Trophoblast cell (in vitro differentiated cells and primary cell): Measurements from ENCODE around the gene PRMT1.

Source experiments
- DNase-seq, 2 donors: peaks; one replicate each; pipeline ENCODE4 v3.0.0-alpha.2; 2016
- H2AFZ ChIP-seq: 2 replicates; pipeline ENCODE4 v1.6.1; 2013; ENCODE audit warnings: low read length, moderate library complexity, mild to moderate bottlenecking; ENCODE audit not compliant: insufficient read depth, poor library complexity
- H2AK5ac ChIP-seq: 2 replicates; pipeline ENCODE4 v1.6.1; 2013; ENCODE audit warnings: mild to moderate bottlenecking, low read length
- H2BK120ac ChIP-seq: 2 replicates; pipeline ENCODE4 v1.6.1; 2013; ENCODE audit warnings: low read length, mild to moderate bottlenecking, moderate library complexity; ENCODE audit not compliant: insufficient read depth, poor library complexity
- H2BK12ac ChIP-seq: 2 replicates; pipeline ENCODE4 v1.6.1; 2013; ENCODE audit warnings: mild to moderate bottlenecking, low read length, moderate library complexity
- H2BK5ac ChIP-seq: 2 replicates; pipeline ENCODE4 v1.6.1; 2013; ENCODE audit warnings: low read length, low read depth, moderate library complexity, mild to moderate bottlenecking; ENCODE audit not compliant: poor library complexity
- H3K14ac ChIP-seq: 2 replicates; pipeline ENCODE4 v1.6.1; 2013; ENCODE audit warnings: mild to moderate bottlenecking, low read length
- H3K18ac ChIP-seq: 2 replicates; pipeline ENCODE4 v1.6.1; 2013; ENCODE audit warnings: mild to moderate bottlenecking, low read length
- H3K23ac ChIP-seq: 2 replicates; pipeline ENCODE4 v1.6.1; 2013; ENCODE audit warnings: low read length
- H3K27ac ChIP-seq: 2 replicates; pipeline ENCODE4 v1.5.1; 2013; ENCODE audit warnings: low read depth, mild to moderate bottlenecking, inconsistent platforms, low read length, moderate library complexity
- H3K27me3 ChIP-seq: 2 replicates; pipeline ENCODE4 v1.6.1; 2013; ENCODE audit warnings: inconsistent platforms, mild to moderate bottlenecking, low read length, moderate library complexity; ENCODE audit not compliant: insufficient read depth
- H3K36me3 ChIP-seq, 2 experiments: 1 replicate in 1 of 2; 2 replicates in 1 of 2; pipeline ENCODE4 v1.6.1; 2013; ENCODE audit warnings: low read length in 2 of 2, mild to moderate bottlenecking in 2 of 2, moderate library complexity in 1 of 2; ENCODE audit not compliant: insufficient read depth in 2 of 2, control insufficient read depth in 1 of 2
- H3K4ac ChIP-seq: 2 replicates; pipeline ENCODE4 v1.6.1; 2013; ENCODE audit warnings: low read depth, mild to moderate bottlenecking, low read length, moderate library complexity
- H3K4me1 ChIP-seq, 2 experiments: 1 replicate in 1 of 2; 2 replicates in 1 of 2; pipeline ENCODE4 v1.6.1; 2013; ENCODE audit warnings: low read length in 2 of 2, mild to moderate bottlenecking in 2 of 2, moderate library complexity in 1 of 2; ENCODE audit not compliant: insufficient read depth in 2 of 2, control insufficient read depth in 1 of 2
- H3K4me2 ChIP-seq: 2 replicates; pipeline ENCODE4 v1.6.1; 2013; ENCODE audit warnings: inconsistent platforms, mild to moderate bottlenecking, low read length, moderate library complexity
- H3K4me3 ChIP-seq: 2 replicates; pipeline ENCODE4 v1.5.1; 2013; ENCODE audit warnings: mild to moderate bottlenecking, low read depth, low read length, inconsistent platforms
- H3K79me1 ChIP-seq: one replicate; pipeline ENCODE4 v1.6.1; 2013; ENCODE audit warnings: low read length
- H3K79me2 ChIP-seq: 2 replicates; pipeline ENCODE4 v1.6.1; 2013; ENCODE audit warnings: low read length, mild to moderate bottlenecking; ENCODE audit not compliant: control insufficient read depth, insufficient read depth, poor library complexity
- H3K9ac ChIP-seq: 2 replicates; pipeline ENCODE4 v1.6.1; 2013; ENCODE audit warnings: mild to moderate bottlenecking, low read length
- H3K9me3 ChIP-seq: 2 replicates; pipeline ENCODE4 v1.6.1; 2013; ENCODE audit warnings: low read depth, mild to moderate bottlenecking, control low read depth, inconsistent platforms, low read length; ENCODE audit not compliant: insufficient read depth
- H4K12ac ChIP-seq: 2 replicates; pipeline ENCODE4 v1.6.1; 2013; ENCODE audit warnings: low read depth, mild to moderate bottlenecking, low read length, moderate library complexity
- H4K8ac ChIP-seq: 2 replicates; pipeline ENCODE4 v1.6.1; 2013; ENCODE audit warnings: low read depth, mild to moderate bottlenecking, low read length, moderate library complexity
- H4K91ac ChIP-seq: one replicate; pipeline ENCODE4 v1.6.1; 2013; ENCODE audit warnings: low read depth, mild to moderate bottlenecking, low read length, moderate library complexity
- WGBS: extraction: QIAGEN DNeasy Blood & Tissue Kit; methylation state at CpG from one replicate; pipeline ENCODE4 v1.1.7; 2013; ENCODE audit warnings: missing lambda C conversion rate; ENCODE audit not compliant: insufficient read length, insufficient coverage; ENCODE audit errors: extremely low coverage; 5-methylcytosine and 5-hydroxymethylcytosine counted together

The PRMT1 gene

DNA sequence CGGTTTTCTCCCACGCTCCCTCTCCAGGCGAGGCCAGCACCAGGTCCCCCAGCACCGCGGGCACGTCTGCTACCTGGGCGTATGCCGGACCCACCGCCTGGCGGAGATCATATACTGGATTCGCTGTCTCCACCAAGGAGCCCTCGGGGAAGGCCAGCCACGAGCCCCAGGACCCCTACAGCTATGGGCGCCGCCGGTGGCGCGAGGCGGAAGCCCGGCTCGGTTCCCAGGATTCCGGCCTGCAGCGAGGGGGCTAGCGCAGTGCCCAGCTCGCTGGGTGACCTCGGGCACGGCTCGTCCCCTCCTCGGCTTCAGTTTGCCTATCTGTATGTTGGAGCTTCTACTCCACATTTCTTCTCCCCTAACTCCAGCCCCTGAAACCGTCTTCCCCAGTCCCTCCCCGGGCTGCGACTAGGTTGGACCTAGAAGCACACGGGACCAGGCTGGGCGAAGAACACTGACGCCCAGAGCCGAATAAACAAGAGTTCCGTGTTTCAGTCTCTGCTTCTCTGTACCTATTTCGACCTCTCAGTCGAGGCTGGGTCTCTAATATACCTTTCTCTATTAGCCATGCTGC is 13.1 kb downstream of the PRMT1 start:
- Histone ChIP-seq H3K4ac (peak overlapping the region; percentile 12), H4K12ac (no peak overlapping the region), H3K9ac (no peak overlapping the region), H3K79me1 (peaks cover 3% of the 10 kb centered on the region), H3K9me3 (no peaks in the 10 kb centered on the region), H2BK12ac (no peak overlapping the region), H3K27me3 (no peaks in the 10 kb centered on the region), H3K14ac (no peak overlapping the region), H3K4me2 (peak overlapping the region; percentile 64), H3K23ac (no peak overlapping the region), H2AFZ (peak overlapping the region; percentile 56), H2BK5ac (no peak overlapping the region), H3K36me3 (peaks cover 33 to 34% of the 10 kb centered on the region in 2 experiments), H4K8ac (peak overlapping the region; percentile 61), H3K27ac (no peak overlapping the region), H3K18ac (no peak overlapping the region), H3K4me3 (peak overlapping the region; percentile 14), H4K91ac (no peak overlapping the region), H2AK5ac (peak overlapping the region; percentile 39), H3K4me1 (peaks cover 12 to 20% of the 10 kb centered on the region in 2 experiments), H3K79me2 (no peaks in the 10 kb centered on the region), H2BK120ac (no peak overlapping the region)
- WGBS = no CpG with 5 or more reads among the region's 39 CpGs
- no peak for DNase-seq

DNA sequence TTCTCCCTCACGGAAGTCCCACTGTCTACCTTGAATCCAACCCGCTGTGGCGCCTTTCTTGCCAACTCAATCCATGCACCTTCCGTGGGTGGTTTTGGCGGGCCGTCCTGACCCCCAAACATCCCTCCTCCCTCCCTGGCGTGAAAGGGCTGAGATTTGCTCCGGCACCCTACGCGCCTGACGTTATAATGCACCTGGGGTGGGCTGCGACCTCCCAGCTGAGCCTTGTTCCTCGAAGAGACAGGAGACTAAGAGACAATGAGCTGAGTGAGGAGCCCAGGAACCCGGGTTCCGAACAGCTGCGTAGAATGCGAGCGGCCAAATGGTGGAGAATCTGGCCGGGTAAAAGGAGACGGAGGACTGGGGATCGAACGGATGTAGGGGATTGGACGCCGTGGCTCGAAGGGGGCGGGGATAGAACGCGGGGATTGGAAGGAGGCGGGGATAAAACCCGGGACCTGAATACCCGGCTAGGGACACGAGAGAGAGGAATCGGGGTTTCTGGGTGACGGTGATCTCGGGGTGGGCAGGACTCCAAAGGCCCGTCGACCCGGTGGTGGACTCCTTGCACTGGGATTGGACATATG is 13.7 kb downstream of the PRMT1 start, which contains the start of gene CPT1C:
CPT1C (plus strand) TSS at position 461 of the 587 bp plus-strand sequence. CDS start 1,137 bp downstream, outside the sequence.
- peak within 1 kb of the TSS; percentile 58 for H2AFZ ChIP-seq
- no peak within 1 kb of the TSS for H2BK5ac ChIP-seq
- H4K12ac ChIP-seq = peak within 1 kb of the TSS; percentile 29
- no peaks in the 10 kb centered on the region for H3K27me3 ChIP-seq
- H3K18ac ChIP-seq = no peak within 1 kb of the TSS
- H3K79me2 ChIP-seq = no peaks in the 10 kb centered on the region
- no peaks in the 10 kb centered on the region for H3K9me3 ChIP-seq
- no peak within 1 kb of the TSS for H3K23ac ChIP-seq
- peak within 1 kb of the TSS; percentile 27 for H3K14ac ChIP-seq
- H3K4me1 ChIP-seq = peaks cover 12 to 20% of the 10 kb centered on the region in 2 experiments
- H3K79me1 ChIP-seq = peaks cover 3% of the 10 kb centered on the region
- peak within 1 kb of the TSS; percentile 39 for H2AK5ac ChIP-seq
- H3K4me2 ChIP-seq = peak within 1 kb of the TSS; percentile 64
- no peak within 1 kb of the TSS for H3K27ac ChIP-seq
- H3K36me3 ChIP-seq = peaks cover 28 to 29% of the 10 kb centered on the region in 2 experiments
- WGBS = no CpG with 5 or more reads among the region's 38 CpGs
- H3K4ac ChIP-seq = peak within 1 kb of the TSS; percentile 12
- H3K9ac ChIP-seq = peak within 1 kb of the TSS; percentile 18
- DNase-seq = peak in 1 of 2 donors; percentile 37
- no peak within 1 kb of the TSS for H2BK12ac ChIP-seq
- H3K4me3 ChIP-seq = peak within 1 kb of the TSS; percentile 38
- peak within 1 kb of the TSS; percentile 74 for H4K8ac ChIP-seq
- H2BK120ac ChIP-seq = no peak within 1 kb of the TSS
- H4K91ac ChIP-seq = no peak within 1 kb of the TSS

DNA sequence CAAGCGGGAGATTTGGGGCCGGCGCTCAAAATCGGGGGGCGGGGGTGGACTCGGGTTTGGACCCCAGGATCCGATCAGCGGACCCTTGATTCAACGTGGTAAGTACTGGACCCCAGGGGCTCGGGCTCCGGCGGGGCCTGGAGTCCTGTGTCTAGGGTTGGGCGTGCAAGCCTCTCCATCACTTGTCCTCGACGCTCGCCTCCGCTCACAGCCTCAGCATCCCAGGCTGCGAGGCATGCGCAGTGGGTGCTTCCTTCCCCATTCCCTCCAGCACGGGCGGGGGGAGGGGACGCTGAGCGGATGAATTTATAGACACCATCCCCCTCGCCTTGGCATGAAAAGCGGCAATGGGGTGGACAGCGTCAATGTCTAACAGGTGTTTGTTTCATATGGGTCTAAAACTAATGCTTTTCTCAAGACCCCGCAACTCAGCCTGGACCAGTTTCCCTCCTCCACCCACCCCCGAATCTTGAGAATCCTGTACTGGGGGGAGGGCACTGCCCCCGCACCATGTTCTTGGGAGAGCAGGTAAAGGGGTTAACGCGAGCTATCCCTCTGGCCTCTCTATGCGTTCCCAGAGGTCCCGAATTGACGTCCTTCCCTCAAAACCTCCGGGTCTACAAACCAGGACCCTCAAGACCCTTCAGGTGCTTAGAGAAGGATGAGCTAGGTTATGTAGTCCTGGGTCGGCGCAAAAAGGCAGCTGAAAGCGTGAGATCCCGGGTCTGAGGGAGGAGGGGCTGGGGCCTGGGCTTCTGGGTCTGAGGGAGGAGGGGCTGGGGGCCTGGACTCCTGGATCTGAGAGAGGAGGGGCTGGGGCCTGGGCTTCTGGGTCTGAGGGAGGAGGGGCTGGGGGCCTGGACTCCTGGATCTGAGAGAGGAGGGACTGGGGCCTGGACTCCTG is 14.4 kb downstream of the PRMT1 start:
- Histone ChIP-seq H2BK5ac (no peak overlapping the region), H2AK5ac (no peak overlapping the region), H3K14ac (peak overlapping the region; percentile 27), H4K8ac (peak overlapping the region; percentile 74), H3K79me2 (no peaks in the 10 kb centered on the region), H3K79me1 (peaks cover 3% of the 10 kb centered on the region), H2BK12ac (no peak overlapping the region), H4K12ac (no peak overlapping the region), H3K4ac (no peak overlapping the region), H3K4me1 (peaks cover 12 to 20% of the 10 kb centered on the region in 2 experiments), H3K4me2 (peak overlapping the region; percentile 64), H2AFZ (peak overlapping the region; percentile 58), H3K36me3 (peaks cover 20 to 21% of the 10 kb centered on the region in 2 experiments), H3K27ac (no peak overlapping the region), H2BK120ac (no peak overlapping the region), H3K4me3 (no peak overlapping the region), H3K18ac (no peak overlapping the region), H3K9me3 (no peaks in the 10 kb centered on the region), H3K9ac (no peak overlapping the region), H4K91ac (no peak overlapping the region), H3K27me3 (no peaks in the 10 kb centered on the region), H3K23ac (no peak overlapping the region)
- WGBS = no CpG with 5 or more reads among the region's 39 CpGs
- DNase-seq = peak in 1 of 2 donors; percentile 19

DNA sequence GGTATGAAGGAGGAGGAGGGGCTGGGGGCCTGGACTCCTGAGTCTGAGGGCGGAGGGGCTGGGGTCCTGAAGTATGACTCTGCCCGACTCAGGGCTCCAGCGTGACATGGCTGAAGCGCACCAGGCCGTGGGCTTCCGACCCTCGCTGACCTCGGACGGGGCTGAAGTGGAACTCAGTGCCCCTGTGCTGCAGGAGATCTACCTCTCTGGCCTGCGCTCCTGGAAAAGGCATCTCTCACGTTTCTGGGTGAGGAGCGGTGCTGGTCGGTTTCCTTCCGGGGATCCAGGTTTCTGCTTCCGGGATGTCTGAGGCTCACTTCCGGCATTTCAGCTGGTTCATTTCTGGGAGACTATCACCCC is 15.1 kb downstream of the PRMT1 start:
- Histone ChIP-seq H2BK5ac (no peak overlapping the region), H3K4me3 (no peak overlapping the region), H2BK12ac (no peak overlapping the region), H3K9ac (no peak overlapping the region), H3K4me1 (peaks cover 12 to 20% of the 10 kb centered on the region in 2 experiments), H3K18ac (no peak overlapping the region), H4K12ac (no peak overlapping the region), H4K8ac (no peak overlapping the region), H3K4ac (no peak overlapping the region), H4K91ac (no peak overlapping the region), H2AFZ (no peak overlapping the region), H3K4me2 (no peak overlapping the region), H2BK120ac (no peak overlapping the region), H3K14ac (no peak overlapping the region), H3K79me2 (no peaks in the 10 kb centered on the region), H3K36me3 (peaks cover 16 to 17% of the 10 kb centered on the region in 2 experiments), H3K27me3 (no peaks in the 10 kb centered on the region), H3K9me3 (no peaks in the 10 kb centered on the region), H3K79me1 (peaks cover 3% of the 10 kb centered on the region), H2AK5ac (no peak overlapping the region), H3K27ac (no peak overlapping the region), H3K23ac (no peak overlapping the region)
- no CpG with 5 or more reads among the region's 16 CpGs for WGBS
- DNase-seq = no peak
